OCI-LY7 (cell line): ENCODE measurements around the gene TUBGCP5. TPM values are rescaled to one million over a fixed set of nuclear protein-coding genes. Genes with fewer than 3 reads are reported as not detected.

Experiments used
- BruUV-seq: library from RNA; stranded (reverse); fragments of 400-500 nt; replicated peaks from 2 replicates; lab custom pipeline; 2021; lab: Mats Ljungman, UMichigan
- CTCF ChIA-PET: fragments of 300-600 bp; sonication (Branson Sonifier 250); formaldehyde crosslinking; loops from one replicate; lab custom pipeline; 2022; ENCODE audit warnings: antibody characterized with exemption; ENCODE audit not compliant: unreplicated experiment; lab: Charles Lee
- POLR2A ChIA-PET: fragments of 300-600 bp; sonication (Branson Sonifier 250); formaldehyde crosslinking; loops from one replicate; lab custom pipeline; 2022; ENCODE audit warnings: antibody characterized with exemption; lab: Charles Lee
- DNase-seq: peaks from one replicate; pipeline ENCODE4 v3.0.0-alpha.2; 2015; ENCODE audit warnings: low spot score
- H2AFZ ChIP-seq: fragments of 200-600 bp; sonication (generic), shearing (Covaris generic); 2 replicates; pipeline ENCODE4 v1.6.1; 2014; ENCODE audit warnings: mild to moderate bottlenecking, antibody characterized with exemption, low read length, moderate library complexity
- H3K27ac ChIP-seq: fragments of 200-600 bp; sonication (generic); 2 replicates; pipeline ENCODE4 v1.5.1; 2014; ENCODE audit warnings: mixed run types, low read depth, mild to moderate bottlenecking, moderate library complexity, low read length, inconsistent platforms; ENCODE audit not compliant: poor library complexity, severe bottlenecking
- H3K36me3 ChIP-seq: fragments of 200-600 bp; sonication (generic); 2 replicates; pipeline ENCODE4 v1.6.1; 2014; ENCODE audit warnings: mild to moderate bottlenecking, antibody characterized with exemption, low read length, moderate library complexity, mixed read lengths; ENCODE audit not compliant: insufficient read depth
- H3K4me1 ChIP-seq: fragments of 200-600 bp; sonication (generic); 2 replicates; pipeline ENCODE4 v1.5.1; 2014; ENCODE audit warnings: mild to moderate bottlenecking, low read length; ENCODE audit not compliant: insufficient read depth, poor library complexity, severe bottlenecking
- H3K4me2 ChIP-seq: fragments of 200-600 bp; sonication (generic); 2 replicates; pipeline ENCODE4 v1.6.1; 2014; ENCODE audit warnings: mild to moderate bottlenecking, low read length
- H3K4me3 ChIP-seq: fragments of 200-600 bp; sonication (generic); 2 replicates; pipeline ENCODE4 v1.5.1; 2014; ENCODE audit warnings: mild to moderate bottlenecking, low read depth, low read length; ENCODE audit not compliant: poor library complexity, severe bottlenecking
- H3K79me2 ChIP-seq: fragments of 200-600 bp; sonication (generic); 2 replicates; pipeline ENCODE4 v1.6.1; 2016; ENCODE audit warnings: low read depth, mild to moderate bottlenecking, low read length, moderate library complexity, mixed read lengths; ENCODE audit not compliant: insufficient read depth
- H3K9me2 ChIP-seq: fragments of 200-600 bp; sonication (generic); 2 replicates; pipeline ENCODE4 v1.6.1; 2016; ENCODE audit warnings: mild to moderate bottlenecking, low read length, mixed read lengths; ENCODE audit not compliant: insufficient read depth
- H3K9me3 ChIP-seq: fragments of 200-600 bp; sonication (generic); 2 replicates; pipeline ENCODE4 v1.6.1; 2014; ENCODE audit warnings: mild to moderate bottlenecking, mixed run types, low read length, mixed read lengths
- H4K20me1 ChIP-seq: fragments of 200-600 bp; sonication (generic); 2 replicates; pipeline ENCODE4 v1.6.1; 2014; ENCODE audit warnings: mild to moderate bottlenecking, antibody characterized with exemption, low read length, moderate library complexity, mixed read lengths; ENCODE audit not compliant: insufficient read depth
- EZH2phosphoT487 ChIP-seq: fragments of 200-600 bp; sonication (generic); IDR thresholded peaks from 2 replicates; pipeline ENCODE4 v1.6.1; 2018; ENCODE audit warnings: low read depth, borderline replicate concordance, mild to moderate bottlenecking, mixed run types, antibody characterized with exemption, low read length, moderate library complexity, mixed read lengths
- intact Hi-C: fragments of 100-400 bp; cut with micrococcal nuclease; formaldehyde crosslinking; loops from one replicate; pipeline ENCODE4 v1.10.0; 2022; ENCODE audit not compliant: unreplicated experiment
- total RNA-seq, 2 experiments: library from RNA; depleted of rRNA in 1 of 2; stranded (reverse); fragments of >200 nt in 1 of 2; shearing (Covaris generic) in 1 of 2; gene quantifications; 2 replicates each; pipeline ENCODE4 v1.2.3, GENCODE V29; 2014 to 2022
- TF ChIP-seq, protein P1 (sequence below): fragments of 200-600 bp; sonication (generic); conservative IDR thresholded peaks from 2 replicates; pipeline ENCODE4 v1.5.1; 2014; ENCODE audit warnings: mild to moderate bottlenecking, antibody characterized with exemption, low read length, moderate library complexity, mixed read lengths

Gene TUBGCP5
- total RNA-seq, 2 experiments from 2014 or later = 30.9 to 36.3 TPM

DNA sequence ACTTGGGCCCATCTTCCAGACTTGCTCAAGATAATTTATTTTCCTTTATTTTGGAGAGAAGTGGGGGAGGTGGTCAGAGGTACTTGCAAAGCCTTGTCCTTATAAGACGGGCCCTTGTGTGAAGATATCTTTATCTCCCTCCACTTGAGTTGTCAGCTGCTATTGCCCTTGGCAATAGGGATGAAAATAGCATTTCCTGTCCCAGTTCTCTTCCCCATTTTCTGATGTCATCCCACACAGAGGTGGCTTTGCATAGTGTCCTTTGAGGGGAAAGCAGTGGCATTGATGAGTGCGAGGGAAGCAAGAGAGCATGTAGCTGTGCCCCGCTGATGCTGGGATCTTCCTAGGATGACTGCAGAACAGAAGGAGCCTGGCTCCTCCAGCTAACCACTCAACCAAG lies 41.9 kb upstream of the TUBGCP5 start:
- TF ChIP-seq, protein P1, sequence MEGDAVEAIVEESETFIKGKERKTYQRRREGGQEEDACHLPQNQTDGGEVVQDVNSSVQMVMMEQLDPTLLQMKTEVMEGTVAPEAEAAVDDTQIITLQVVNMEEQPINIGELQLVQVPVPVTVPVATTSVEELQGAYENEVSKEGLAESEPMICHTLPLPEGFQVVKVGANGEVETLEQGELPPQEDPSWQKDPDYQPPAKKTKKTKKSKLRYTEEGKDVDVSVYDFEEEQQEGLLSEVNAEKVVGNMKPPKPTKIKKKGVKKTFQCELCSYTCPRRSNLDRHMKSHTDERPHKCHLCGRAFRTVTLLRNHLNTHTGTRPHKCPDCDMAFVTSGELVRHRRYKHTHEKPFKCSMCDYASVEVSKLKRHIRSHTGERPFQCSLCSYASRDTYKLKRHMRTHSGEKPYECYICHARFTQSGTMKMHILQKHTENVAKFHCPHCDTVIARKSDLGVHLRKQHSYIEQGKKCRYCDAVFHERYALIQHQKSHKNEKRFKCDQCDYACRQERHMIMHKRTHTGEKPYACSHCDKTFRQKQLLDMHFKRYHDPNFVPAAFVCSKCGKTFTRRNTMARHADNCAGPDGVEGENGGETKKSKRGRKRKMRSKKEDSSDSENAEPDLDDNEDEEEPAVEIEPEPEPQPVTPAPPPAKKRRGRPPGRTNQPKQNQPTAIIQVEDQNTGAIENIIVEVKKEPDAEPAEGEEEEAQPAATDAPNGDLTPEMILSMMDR = no peak
- no peak for TF ChIP-seq EZH2phosphoT487
- H4K20me1 ChIP-seq = no peaks in the 10 kb centered on the region
- H3K79me2 ChIP-seq = no peaks in the 10 kb centered on the region
- BruUV-seq = no TSS peak
- H3K4me2 ChIP-seq = no peak overlapping the region
- POLR2A ChIA-PET = no interaction called here
- H3K36me3 ChIP-seq = no peaks in the 10 kb centered on the region
- no peaks in the 10 kb centered on the region for H3K9me3 ChIP-seq
- no peak for DNase-seq
- intact Hi-C loops = no loop called here
- no peaks in the 10 kb centered on the region; the same call in 1 of the 2 replicates for H3K9me2 ChIP-seq
- H3K4me3 ChIP-seq = no peak overlapping the region
- no peak overlapping the region for H3K27ac ChIP-seq
- CTCF ChIA-PET = no interaction called here
- H3K4me1 ChIP-seq = no peaks in the 10 kb centered on the region
- H2AFZ ChIP-seq = no peak overlapping the region

DNA sequence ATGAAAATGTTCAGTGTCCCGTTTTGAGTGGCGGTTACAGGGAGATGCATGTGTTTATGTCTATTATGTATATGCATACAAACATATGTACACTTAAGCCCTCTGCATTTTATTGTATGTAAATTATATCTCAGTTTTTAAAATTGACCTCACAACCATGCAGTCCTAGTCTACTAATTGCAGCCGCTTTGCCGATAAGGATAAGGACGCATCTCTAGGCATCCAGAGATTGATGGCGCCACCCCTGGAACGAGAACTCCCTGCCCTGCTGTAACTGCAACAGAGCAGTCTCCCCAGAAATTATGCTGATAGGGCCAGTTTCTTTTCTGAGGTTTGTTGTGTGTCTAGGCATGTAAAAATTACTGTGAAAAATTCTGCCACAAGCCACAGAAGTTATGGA lies 40.4 kb upstream of the TUBGCP5 start:
- CTCF ChIA-PET = no interaction called here
- no TSS peak for BruUV-seq

DNA sequence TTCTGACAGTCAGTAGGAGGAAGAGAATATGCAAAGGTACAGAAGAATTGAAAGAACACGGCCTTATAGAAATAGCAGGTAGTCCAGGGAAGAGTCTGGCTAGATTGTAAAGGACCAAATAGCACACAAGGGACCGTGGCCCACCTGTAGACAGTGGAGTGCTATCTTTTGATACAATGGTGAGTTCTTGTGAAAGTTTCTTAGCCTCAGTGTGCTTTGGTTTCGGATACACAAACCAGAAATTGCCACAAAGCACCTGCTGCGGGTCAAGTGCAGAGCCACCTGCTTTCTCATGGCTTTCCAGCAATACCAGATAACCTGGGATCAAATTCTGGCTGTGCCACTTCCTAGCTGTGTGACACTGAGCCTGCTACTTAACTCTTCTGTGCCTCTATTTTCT lies 36.6 kb upstream of the TUBGCP5 start:
- Histone ChIP-seq H3K36me3 (no peaks in the 10 kb centered on the region), H4K20me1 (no peaks in the 10 kb centered on the region), H3K4me3 (no peak overlapping the region), H3K4me1 (no peaks in the 10 kb centered on the region), H3K79me2 (no peaks in the 10 kb centered on the region), H3K4me2 (no peak overlapping the region), H2AFZ (no peak overlapping the region), H3K9me3 (no peaks in the 10 kb centered on the region), H3K27ac (no peak overlapping the region), H3K9me2 (no peaks in the 10 kb centered on the region; the same call in 1 of the 2 replicates)
- TF ChIP-seq, protein P1 = no peak
- TF ChIP-seq EZH2phosphoT487 = no peak
- ChIA-PET CTCF (no interaction called here), POLR2A (no interaction called here)
- DNase-seq = no peak
- BruUV-seq = no TSS peak
- intact Hi-C loops = no loop called here

More for the DNA sequence above, 40.4 kb upstream of the TUBGCP5 start:
- H3K79me2 ChIP-seq = no peaks in the 10 kb centered on the region
- POLR2A ChIA-PET = no interaction called here
- no peak overlapping the region for H3K4me3 ChIP-seq
- DNase-seq = no peak
- TF ChIP-seq, protein P1 = no peak
- no peak for TF ChIP-seq EZH2phosphoT487
- H2AFZ ChIP-seq = no peak overlapping the region
- H3K4me1 ChIP-seq = no peaks in the 10 kb centered on the region
- intact Hi-C loops = no loop called here
- no peaks in the 10 kb centered on the region for H3K9me3 ChIP-seq
- no peak overlapping the region for H3K27ac ChIP-seq
- H3K36me3 ChIP-seq = no peaks in the 10 kb centered on the region
- H3K4me2 ChIP-seq = no peak overlapping the region
- H4K20me1 ChIP-seq = no peaks in the 10 kb centered on the region
- no peaks in the 10 kb centered on the region; the same call in 1 of the 2 replicates for H3K9me2 ChIP-seq
